Lower leg skin (tissue), 4 donors: Measurements from ENCODE around the gene ITGA2. TPM values are rescaled to one million over a fixed set of nuclear protein-coding genes. Genes with fewer than 3 reads are reported as not detected.

ENCODE experiments used
- DNase-seq, 2 donors: peaks; one replicate each; pipeline ENCODE4 v3.0.0-alpha.2; 2019; ENCODE audit warnings: low spot score in 2 of 2
- H3K4me3 ChIP-seq: fragments of 200-600 bp; sonication (generic); 2 replicates; pipeline ENCODE4 v1.5.1; 2017; ENCODE audit warnings: mild to moderate bottlenecking, low read depth; ENCODE audit not compliant: poor library complexity, severe bottlenecking
- CTCF ChIP-seq, 3 donors: fragments of 450-650 bp; IDR thresholded peaks; one replicate each; pipeline ENCODE4 v1.5.1; 2016; ENCODE audit warnings: antibody characterized with exemption in 3 of 3, mild to moderate bottlenecking in 3 of 3, moderate library complexity in 2 of 3
- POLR2A ChIP-seq, 2 donors: fragments of 450-650 bp; IDR thresholded peaks; one replicate each; pipeline ENCODE4 v1.6.1; 2016 to 2017; ENCODE audit warnings: antibody characterized with exemption in 2 of 2, mild to moderate bottlenecking in 1 of 2, moderate library complexity in 1 of 2
- WGBS, 2 donors: methylation state at CpG; one replicate each; pipeline ENCODE4 v1.1.5; 2018; 5-methylcytosine and 5-hydroxymethylcytosine counted together
- intact Hi-C: fragments of 100-400 bp; cut with DNase I; formaldehyde crosslinking; loops from one replicate; pipeline ENCODE4 v1.15.0; 2023; ENCODE audit warnings: low total_unique reads
- total RNA-seq, 4 donors: library from RNA; depleted of rRNA; stranded (reverse); fragments of >200 nt; gene quantifications; one replicate each; pipeline ENCODE4 v1.1.0, GENCODE V29; 2016

The ITGA2 gene
- total RNA-seq, 4 donors from 2014 or later, result 28.6 to 36.7 (median 34.1) TPM

GRCh38 chr5:53002491-53002890 lies 13.3 kb downstream of the ITGA2 start:
- no peak for DNase-seq
- no peak overlapping the region for H3K4me3 ChIP-seq
- TF ChIP-seq CTCF (IDR thresholded peaks at IDR 0.05) (no peak), POLR2A (IDR thresholded peaks at IDR 0.05) (no peak)
- 58 to 78% methylated on average over 1 of the region's 1 CpG for WGBS, 2 donors
- intact Hi-C loops, result no loop called here

- 92 to 94% methylated on average over 1 of the region's 1 CpG for WGBS, 2 donors
- no peak for TF ChIP-seq POLR2A (IDR thresholded peaks at IDR 0.05)
- TF ChIP-seq CTCF (IDR thresholded peaks at IDR 0.05), result no peak
- intact Hi-C loops, result no loop called here
- H3K4me3 ChIP-seq, result no peak overlapping the region
- DNase-seq, result no peak
Observed at GRCh38 chr5:53003144-53003543, 14.0 kb downstream of the ITGA2 start.

GRCh38 chr5:53006911-53007890 lies 18.0 kb downstream of the ITGA2 start:
- H3K4me3 ChIP-seq, result no peak overlapping the region
- WGBS, 2 donors, result 31 to 33% methylated on average over 4 of the region's 4 CpGs
- DNase-seq, result no peak
- TF ChIP-seq POLR2A (IDR thresholded peaks at IDR 0.05) (no peak), CTCF (IDR thresholded peaks at IDR 0.05) (no peak)
- intact Hi-C loops, result no loop called here

- intact Hi-C loops, result no loop called here
- TF ChIP-seq CTCF (IDR thresholded peaks at IDR 0.05) (no peak), POLR2A (IDR thresholded peaks at IDR 0.05) (no peak)
- 27 to 39% methylated on average over 1 of the region's 1 CpG for WGBS, 2 donors
- DNase-seq, result no peak
- H3K4me3 ChIP-seq, result no peak overlapping the region
Observed at GRCh38 chr5:53008751-53009150, 19.6 kb downstream of the ITGA2 start.

- 90 to 100% methylated on average over 1 of the region's 1 CpG for WGBS, 2 donors
- TF ChIP-seq POLR2A (IDR thresholded peaks at IDR 0.05), result no peak
- no peak overlapping the region for H3K4me3 ChIP-seq
- no peak for DNase-seq
- intact Hi-C loops, result no loop called here
Observed at GRCh38 chr5:53009816-53010215, 20.7 kb downstream of the ITGA2 start.

- no peak overlapping the region for H3K4me3 ChIP-seq
- intact Hi-C loops, result no loop called here
- no peak for TF ChIP-seq CTCF (IDR thresholded peaks at IDR 0.05)
- TF ChIP-seq POLR2A (IDR thresholded peaks at IDR 0.05), result no peak
- no peak for DNase-seq
- WGBS, 2 donors, result 42 to 59% methylated on average over 1 of the region's 1 CpG
Observed at GRCh38 chr5:53010814-53011213, 21.7 kb downstream of the ITGA2 start.
